NCI-H1105 (cell line): Measurements from ENCODE around the gene KRR1.
"Not testable (repeated sequence)": the region's sequence is repeated elsewhere in the genome, so short reads cannot be mapped to it uniquely, and the experiment has no call there.

ENCODE experiments used
- DNase-seq: peaks from one replicate; lab custom pipeline; 2025; lab: John Stamatoyannopoulos, UW

KRR1 gene

GRCh38 chr12:75525263-75525662 is 13.9 kb upstream of the KRR1 start:
- no peak for DNase-seq

- not testable (repeated sequence) for DNase-seq
Measured at GRCh38 chr12:75522124-75522523, 10.7 kb upstream of the KRR1 start.

GRCh38 chr12:75521224-75521623 is 9.8 kb upstream of the KRR1 start:
- not testable (repeated sequence) for DNase-seq

- DNase-seq: no peak
Measured at GRCh38 chr12:75509621-75510020, 1.8 kb downstream of the KRR1 start.

- no peak for DNase-seq
Measured at GRCh38 chr12:75508159-75508558, 3.2 kb downstream of the KRR1 start.

GRCh38 chr12:75507086-75507485 is 4.3 kb downstream of the KRR1 start:
- no peak for DNase-seq

GRCh38 chr12:75505706-75506312 is 5.6 kb downstream of the KRR1 start:
- DNase-seq: no peak

- DNase-seq: no peak
Measured at GRCh38 chr12:75503866-75504265, 7.5 kb downstream of the KRR1 start.

- DNase-seq: no peak
Measured at GRCh38 chr12:75503459-75503858, 8.0 kb downstream of the KRR1 start.

- no peak for DNase-seq
Measured at GRCh38 chr12:75491169-75491568, 20.2 kb downstream of the KRR1 start.

GRCh38 chr12:75489613-75490210 is 21.7 kb downstream of the KRR1 start:
- no peak for DNase-seq

GRCh38 chr12:75489187-75489586 is 22.2 kb downstream of the KRR1 start:
- DNase-seq: no peak

- DNase-seq: no peak
Measured at GRCh38 chr12:75488553-75488952, 22.9 kb downstream of the KRR1 start.

- DNase-seq: no peak
Measured at GRCh38 chr12:75487308-75487707, 24.1 kb downstream of the KRR1 start.

- DNase-seq: not testable (repeated sequence)
Measured at GRCh38 chr12:75484450-75484849, 27.0 kb downstream of the KRR1 start.

GRCh38 chr12:75483431-75483830 is 28.0 kb downstream of the KRR1 start:
- DNase-seq: no peak

GRCh38 chr12:75482646-75483045 is 28.8 kb downstream of the KRR1 start:
- no peak for DNase-seq

GRCh38 chr12:75481774-75482173 is 29.6 kb downstream of the KRR1 start:
- DNase-seq: no peak

- DNase-seq: no peak
Measured at GRCh38 chr12:75481013-75481705, 30.2 kb downstream of the KRR1 start.

GRCh38 chr12:75480469-75480949 is 30.9 kb downstream of the KRR1 start, which contains the start of gene GLIPR1:
Gene GLIPR1 (plus strand): TSS chr12:75480755. CDS start chr12:75480881, 126 bp downstream.
- DNase-seq: no peak

- DNase-seq: no peak
Measured at GRCh38 chr12:75479963-75480461, 31.4 kb downstream of the KRR1 start.

GRCh38 chr12:75478116-75478794 is 33.2 kb downstream of the KRR1 start:
- DNase-seq: no peak
